Epithelial cell of prostate (primary cell): ENCODE data around the gene HOXA9.
A peak's percentile ranks its signal among the peaks of the same experiment; 100 is the strongest.

Source experiments
- DNase-seq: peaks from one replicate; pipeline ENCODE4 v3.0.0-alpha.2; 2011; ENCODE audit warnings: low read depth, low spot score
- H3K27ac ChIP-seq: fragments of 450-650 bp; 2 replicates; pipeline ENCODE4 v1.5.1; 2017; ENCODE audit warnings: mild to moderate bottlenecking

HOXA9 gene

GRCh38 chr7:27179030-27179429 is 13.7 kb upstream of the HOXA9 start:
- no peak for DNase-seq
- peak overlapping the region; percentile 93 for H3K27ac ChIP-seq

DNA sequence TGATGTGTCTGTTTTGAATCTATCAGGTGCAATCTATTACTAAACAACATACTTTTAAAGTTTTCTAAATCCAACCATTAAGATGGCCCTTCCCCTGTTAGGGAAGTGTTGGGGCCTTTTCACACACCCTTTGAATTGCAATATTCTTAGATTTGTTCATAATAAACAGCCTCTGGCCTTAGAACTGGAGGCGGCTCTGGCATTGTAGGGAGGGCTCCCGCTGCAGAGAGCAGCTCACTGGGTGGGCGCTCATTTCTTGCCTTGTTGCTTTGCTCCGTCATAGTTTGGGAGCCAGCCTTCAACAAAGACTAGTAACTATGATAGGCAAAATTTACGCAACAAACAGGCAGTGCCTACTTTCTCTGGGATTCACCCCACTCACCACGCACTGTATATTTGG is 13.0 kb upstream of the HOXA9 start:
- H3K27ac ChIP-seq = peak overlapping the region; percentile 93
- no peak for DNase-seq

DNA sequence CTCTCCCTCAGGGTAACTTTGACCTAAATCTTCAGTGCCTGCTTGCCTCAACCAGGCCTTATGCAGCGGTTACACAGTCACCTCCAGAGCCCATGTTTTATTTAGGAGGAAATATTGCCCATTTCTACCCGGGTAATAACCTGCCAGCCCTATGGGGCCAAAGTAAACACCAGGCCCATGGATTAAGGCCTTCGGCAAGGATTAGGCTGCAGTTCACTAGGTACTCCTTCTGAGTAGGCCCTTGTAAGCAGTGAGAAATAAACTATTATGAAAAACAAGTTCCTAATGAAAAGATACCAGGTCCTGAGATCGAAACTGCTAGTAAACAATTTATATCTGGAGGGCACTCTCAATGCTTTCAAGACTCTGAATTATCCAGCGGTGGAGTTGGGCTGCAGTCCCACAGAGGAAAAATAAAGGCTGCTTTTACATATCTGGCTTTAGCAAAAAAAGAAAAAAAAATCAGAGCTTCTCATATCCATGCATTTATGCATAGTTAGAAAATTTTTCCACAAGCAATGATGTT is 12.5 kb upstream of the HOXA9 start:
- no peak for DNase-seq
- peak overlapping the region; percentile 93 for H3K27ac ChIP-seq

DNA sequence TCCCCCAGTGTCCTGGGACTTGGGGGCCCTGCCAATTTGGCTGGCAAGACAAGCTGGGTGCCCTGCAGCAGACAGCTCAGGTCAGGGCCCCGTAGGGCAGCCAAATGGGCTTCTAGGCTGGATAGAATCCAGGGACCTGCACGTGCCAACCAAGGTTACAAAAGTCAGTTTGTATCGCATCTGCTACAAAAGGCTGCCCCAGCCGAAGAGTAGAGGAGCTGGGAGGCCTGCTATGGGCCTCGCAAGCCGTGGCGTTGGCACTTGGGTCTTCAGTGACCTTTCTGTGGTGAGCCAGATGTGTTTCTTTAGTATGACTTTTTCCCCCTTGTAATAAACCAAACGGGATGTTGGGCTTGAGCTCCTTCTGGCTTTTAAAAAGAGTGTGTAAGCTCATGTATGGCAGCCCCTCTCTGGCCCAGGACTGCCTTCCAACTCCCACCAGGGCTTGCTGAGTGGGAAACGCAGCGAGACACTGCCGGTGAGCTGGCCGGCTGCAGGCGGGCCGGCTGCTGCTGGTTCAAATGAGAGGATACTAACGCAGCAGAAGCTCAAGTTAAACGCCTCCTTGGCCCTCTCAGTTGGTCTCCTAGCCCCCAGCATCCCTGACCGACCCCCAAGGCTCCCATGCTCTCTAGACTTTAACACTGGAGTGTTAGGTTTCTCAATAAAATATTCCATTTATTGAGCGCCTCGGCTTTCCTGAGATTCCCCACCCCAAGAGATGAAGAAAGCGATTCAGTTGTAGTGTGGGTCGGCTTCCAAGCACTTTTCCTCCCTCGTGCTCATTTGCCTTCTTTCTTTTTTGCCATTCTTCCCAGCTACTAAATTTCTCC is 11.8 kb upstream of the HOXA9 start:
- DNase-seq = no peak
- peak overlapping the region; percentile 93 for H3K27ac ChIP-seq

GRCh38 chr7:27176524-27176845 is 11.1 kb upstream of the HOXA9 start:
- DNase-seq = no peak
- H3K27ac ChIP-seq = peak overlapping the region; percentile 93

DNA sequence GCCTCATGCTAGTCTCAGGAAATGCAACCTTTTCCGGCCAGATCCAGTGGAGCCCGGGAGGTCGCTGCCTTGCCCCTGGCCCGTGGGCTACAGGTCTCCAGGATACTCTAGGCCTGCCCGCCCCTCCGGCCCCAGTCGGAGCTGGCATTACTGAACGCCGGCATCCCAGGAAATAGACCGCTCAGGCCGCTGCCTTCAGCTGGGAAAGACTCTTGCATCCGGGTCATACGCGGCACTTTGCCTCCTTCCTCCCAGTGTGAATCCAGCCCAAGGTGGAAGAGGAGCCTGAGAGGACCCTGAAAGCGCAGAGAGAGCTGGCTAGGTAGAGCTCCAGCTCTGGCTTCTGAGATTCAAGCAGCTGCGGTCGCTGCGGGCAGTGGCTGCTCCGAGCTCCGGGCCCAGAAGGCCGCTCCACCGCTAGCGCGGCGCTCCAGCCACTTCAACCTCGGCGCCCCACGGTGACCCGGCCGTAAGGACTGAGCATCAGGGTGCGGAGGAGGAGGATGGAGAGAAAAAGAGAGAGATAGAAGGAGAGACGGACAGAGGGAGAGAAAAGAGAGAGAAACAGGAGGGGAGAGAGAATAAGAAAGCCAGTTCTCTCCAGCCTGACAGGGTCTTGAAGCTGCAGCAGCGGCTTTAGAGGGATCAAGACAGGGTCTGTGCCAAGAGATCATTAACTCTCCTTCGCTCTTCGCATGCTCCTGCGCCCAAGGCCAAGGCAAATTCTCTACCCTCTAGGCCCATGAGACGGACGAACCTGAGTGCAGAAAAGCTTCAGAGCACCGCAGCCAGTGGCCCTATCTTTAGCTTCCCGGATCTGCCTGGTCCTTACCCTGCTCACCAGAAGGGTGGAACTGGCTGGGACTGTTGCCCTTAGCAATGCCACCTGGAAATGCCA is 10.5 kb upstream of the HOXA9 start:
- peak overlapping the region; percentile 93 for H3K27ac ChIP-seq
- no peak for DNase-seq

DNA sequence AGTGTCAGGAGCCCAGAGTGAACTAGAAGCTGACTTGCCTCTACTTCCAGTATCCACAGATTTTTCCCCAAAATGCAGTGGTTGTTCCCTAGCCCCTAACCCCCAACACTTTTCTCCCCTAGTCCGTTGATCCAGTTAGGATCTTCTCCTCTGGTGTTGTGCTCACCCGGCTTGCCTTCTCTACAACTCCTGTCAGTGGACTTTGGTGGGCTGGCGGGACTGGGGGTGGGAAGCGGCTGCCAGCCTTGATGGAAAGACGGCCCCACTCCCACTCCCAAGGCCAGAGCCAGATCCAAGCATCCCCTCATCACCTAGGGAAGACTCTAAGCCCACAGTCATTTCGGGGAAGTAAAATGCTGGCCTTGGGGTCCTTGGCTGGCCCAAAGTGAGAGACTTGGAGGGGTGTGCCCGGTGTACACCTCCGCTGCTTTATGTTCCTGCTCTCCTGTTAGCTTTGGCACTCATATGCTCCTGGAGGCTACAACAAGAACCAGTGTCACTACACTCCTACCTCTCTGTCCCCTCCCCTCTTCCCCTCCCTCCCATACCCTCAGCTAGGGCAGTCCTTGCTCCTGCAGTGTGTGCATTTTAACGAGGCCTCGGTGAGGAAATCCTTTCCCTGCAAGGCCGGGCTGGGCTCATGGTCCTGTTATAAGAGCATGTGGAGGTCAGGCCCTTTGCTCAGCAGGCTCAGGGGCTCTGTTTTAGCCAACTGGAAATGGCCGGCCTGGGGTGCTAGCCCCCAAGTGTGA is 9.7 kb upstream of the HOXA9 start:
- peak; percentile 67 for DNase-seq
- peak overlapping the region; percentile 93 for H3K27ac ChIP-seq

GRCh38 chr7:27173956-27174873 is 8.9 kb upstream of the HOXA9 start, which contains the start of gene HOXA10:
HOXA10 (minus strand) TSS chr7:27174320; CDS start chr7:27174306, 14 bp downstream.
- H3K27ac ChIP-seq = peak within 1 kb of the TSS; percentile 93
- no peak for DNase-seq

DNA sequence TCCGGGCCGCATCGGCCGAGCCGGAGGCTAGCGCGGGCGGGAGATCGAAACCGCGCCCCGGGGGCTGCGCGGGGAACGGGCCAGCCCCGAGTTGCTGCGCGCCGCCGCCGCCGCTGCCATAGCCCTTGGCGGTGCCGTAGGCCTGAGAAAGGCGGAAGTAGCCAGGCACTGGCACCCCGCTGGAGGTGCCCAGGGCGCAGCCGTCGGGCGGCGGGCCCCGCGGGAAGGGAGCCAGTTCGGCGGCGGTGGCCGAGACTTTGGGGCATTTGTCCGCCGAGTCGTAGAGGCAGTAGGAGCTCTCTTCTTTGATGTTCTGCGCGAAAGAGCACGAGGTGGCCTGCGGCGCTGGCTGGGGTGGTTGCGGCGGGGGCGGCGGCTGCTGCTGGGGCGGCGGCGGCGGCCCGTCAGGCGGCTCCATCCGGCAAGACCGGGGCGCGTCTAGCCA is 8.2 kb upstream of the HOXA9 start:
- H3K27ac ChIP-seq = peak overlapping the region; percentile 93
- DNase-seq = no peak

GRCh38 chr7:27172823-27173510 is 7.6 kb upstream of the HOXA9 start:
- H3K27ac ChIP-seq = peak overlapping the region; percentile 93

GRCh38 chr7:27172315-27172774 is 7.0 kb upstream of the HOXA9 start:
- H3K27ac ChIP-seq = peak overlapping the region; percentile 93
- no peak for DNase-seq

More at GRCh38 chr7:27172823-27173510, 7.6 kb upstream of the HOXA9 start:
- DNase-seq = no peak

DNA sequence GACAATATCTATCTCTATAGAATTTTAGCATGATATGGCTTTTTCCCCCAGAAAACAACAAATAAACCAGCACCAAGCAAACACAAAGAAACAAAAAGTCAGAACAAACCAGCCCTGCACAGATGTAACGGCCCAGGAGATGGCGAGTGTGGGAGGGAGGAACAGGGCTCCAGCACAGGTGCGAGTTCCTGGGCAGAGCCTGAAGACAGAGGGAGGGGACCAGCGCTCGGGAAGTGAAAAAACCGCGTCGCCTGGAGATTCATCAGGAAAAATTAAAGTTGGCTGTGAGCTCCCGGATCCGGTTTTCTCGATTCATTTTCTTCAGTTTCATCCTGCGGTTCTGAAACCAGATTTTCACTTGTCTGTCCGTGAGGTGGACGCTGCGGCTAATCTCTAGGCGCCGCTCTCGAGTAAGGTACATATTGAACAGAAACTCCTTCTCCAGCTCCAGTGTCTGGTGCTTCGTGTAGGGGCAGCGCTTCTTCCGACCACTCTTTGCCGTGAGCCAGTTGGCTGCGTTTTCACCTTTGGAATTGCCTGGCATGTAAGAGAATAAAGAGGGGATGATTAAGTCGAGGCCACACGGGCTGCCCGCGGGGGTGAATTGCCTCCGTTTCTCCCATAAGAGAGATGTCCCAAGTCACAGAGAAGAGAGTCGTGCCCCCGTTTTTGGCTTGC is 6.4 kb upstream of the HOXA9 start:
- H3K27ac ChIP-seq = peak overlapping the region; percentile 93
- DNase-seq = no peak

DNA sequence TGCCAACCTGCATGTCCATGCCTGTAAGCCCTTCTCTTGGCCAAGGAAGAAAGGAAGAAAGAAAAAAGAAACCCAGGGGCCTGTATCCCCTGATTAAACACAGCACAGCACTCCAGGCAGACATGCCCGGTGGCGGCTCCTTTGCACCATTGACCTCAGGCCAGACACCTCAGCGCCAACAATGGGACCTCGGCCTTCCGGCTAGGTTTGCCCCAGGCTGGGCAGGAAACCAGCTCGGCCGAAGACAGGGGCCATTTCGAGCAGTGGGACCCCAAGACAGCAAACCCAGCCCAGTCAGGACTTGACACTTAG is 5.9 kb upstream of the HOXA9 start:
- H3K27ac ChIP-seq = peak overlapping the region; percentile 93
- no peak for DNase-seq

GRCh38 chr7:27170426-27171324 is 5.3 kb upstream of the HOXA9 start:
- DNase-seq = no peak
- peak overlapping the region; percentile 93 for H3K27ac ChIP-seq

GRCh38 chr7:27169658-27170425 is 4.5 kb upstream of the HOXA9 start:
- DNase-seq = no peak
- H3K27ac ChIP-seq = peak overlapping the region; percentile 93

DNA sequence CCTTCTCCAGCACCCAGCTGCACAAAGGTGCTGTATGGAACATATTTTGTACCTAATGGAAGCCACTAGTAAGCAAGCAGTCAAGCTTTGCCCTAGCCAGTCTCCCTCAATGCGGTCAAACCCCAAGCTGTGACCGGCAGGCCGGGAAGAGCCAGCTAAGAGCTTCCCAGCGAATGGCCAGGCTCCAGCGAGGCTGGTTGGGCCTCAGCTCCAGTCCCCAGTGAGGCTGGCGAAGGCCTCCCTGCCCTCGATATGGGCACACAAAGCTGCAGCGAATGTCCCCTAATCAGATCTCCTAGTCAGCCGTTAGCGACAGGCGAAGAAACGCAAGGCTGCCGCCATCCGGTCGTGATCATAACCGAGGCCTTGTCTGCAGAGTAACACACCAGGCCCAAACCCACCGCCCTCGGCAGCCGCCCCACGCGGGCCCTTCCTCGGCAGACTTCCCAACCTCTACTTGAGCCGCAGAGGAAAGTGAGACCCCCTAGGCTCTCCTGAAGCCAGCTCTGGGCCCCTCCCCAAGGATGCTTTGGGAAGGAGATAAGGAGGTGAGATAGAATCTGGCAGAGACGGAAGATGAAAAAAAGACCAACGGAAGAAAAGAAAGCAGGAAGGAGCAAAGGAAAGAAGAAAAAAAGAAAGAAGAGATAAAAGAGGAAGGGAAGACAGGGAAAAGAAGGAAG is 3.1 kb upstream of the HOXA9 start:
- no peak for DNase-seq
- H3K27ac ChIP-seq = peak overlapping the region; percentile 93
